GM18951 (cell line): ENCODE data around the gene ZGLP1.

ENCODE experiments used
- POLR2A ChIP-seq: IDR thresholded peaks from 4 replicates; pipeline ENCODE4 v1.6.1; 2011; ENCODE audit warnings: mild to moderate bottlenecking; ENCODE audit not compliant: insufficient read length, insufficient read depth; ENCODE audit errors: extremely low read depth
- in situ Hi-C: fragments of 300-500 bp; cut with MboI; formaldehyde crosslinking; loops from one replicate; pipeline ENCODE4 v1.12.0; 2022; ENCODE audit warnings: low sequenced_read_pairs, mixed read lengths, inconsistent platforms; ENCODE audit not compliant: unreplicated experiment

The ZGLP1 gene

DNA sequence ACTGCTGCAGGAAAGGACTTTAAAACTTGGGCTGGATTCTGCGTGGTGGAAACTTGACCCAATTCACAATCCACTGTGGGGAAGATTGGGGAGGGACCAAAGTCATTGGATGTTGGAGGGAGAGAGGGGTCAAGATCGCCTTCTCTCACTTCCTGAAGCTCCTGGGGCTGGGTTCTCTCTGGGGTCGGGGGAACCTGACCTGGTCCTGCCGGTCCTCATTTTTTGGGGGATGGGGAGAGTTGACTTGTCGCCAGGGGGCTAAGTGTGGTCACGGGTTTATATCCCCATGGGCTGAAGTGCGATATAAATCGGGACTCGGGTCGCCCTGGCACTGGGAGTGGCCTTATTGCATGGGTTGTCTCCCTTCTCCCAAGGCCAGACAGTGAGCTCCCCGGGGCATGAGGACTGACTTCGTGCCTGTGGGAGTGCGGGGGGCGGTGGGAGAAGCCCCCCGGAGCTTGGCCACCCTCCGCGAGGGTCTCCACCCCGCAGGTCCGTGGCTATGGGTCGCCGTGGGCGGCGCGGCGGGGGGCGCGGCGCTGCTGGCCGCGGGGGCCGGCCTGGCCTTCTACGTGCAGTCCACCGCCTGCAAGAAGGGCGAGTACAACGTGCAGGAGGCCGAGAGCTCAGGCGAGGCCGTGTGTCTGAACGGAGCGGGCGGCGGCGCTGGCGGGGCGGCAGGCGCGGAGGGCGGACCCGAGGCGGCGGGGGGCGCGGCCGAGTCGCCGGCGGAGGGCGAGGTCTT lies 13.6 kb downstream of the ZGLP1 start:
- TF ChIP-seq POLR2A = no peak

GRCh38 chr19:10295305-10295846 lies 14.2 kb downstream of the ZGLP1 start:
- in situ Hi-C loops = no loop called here

More for the DNA sequence above, 13.6 kb downstream of the ZGLP1 start:
- in situ Hi-C loops = no loop called here

GRCh38 chr19:10294368-10294697 lies 15.3 kb downstream of the ZGLP1 start:
- in situ Hi-C loops = no loop called here

More at GRCh38 chr19:10295305-10295846, 14.2 kb downstream of the ZGLP1 start:
- peak; percentile 47 for TF ChIP-seq POLR2A

GRCh38 chr19:10293637-10294367 lies 15.8 kb downstream of the ZGLP1 start:
- TF ChIP-seq POLR2A = no peak
- in situ Hi-C loops = no loop called here

More at GRCh38 chr19:10294368-10294697, 15.3 kb downstream of the ZGLP1 start:
- TF ChIP-seq POLR2A = no peak

- in situ Hi-C loops = no loop called here
- TF ChIP-seq POLR2A = no peak
Measured at GRCh38 chr19:10292789-10293636, 16.6 kb downstream of the ZGLP1 start.

DNA sequence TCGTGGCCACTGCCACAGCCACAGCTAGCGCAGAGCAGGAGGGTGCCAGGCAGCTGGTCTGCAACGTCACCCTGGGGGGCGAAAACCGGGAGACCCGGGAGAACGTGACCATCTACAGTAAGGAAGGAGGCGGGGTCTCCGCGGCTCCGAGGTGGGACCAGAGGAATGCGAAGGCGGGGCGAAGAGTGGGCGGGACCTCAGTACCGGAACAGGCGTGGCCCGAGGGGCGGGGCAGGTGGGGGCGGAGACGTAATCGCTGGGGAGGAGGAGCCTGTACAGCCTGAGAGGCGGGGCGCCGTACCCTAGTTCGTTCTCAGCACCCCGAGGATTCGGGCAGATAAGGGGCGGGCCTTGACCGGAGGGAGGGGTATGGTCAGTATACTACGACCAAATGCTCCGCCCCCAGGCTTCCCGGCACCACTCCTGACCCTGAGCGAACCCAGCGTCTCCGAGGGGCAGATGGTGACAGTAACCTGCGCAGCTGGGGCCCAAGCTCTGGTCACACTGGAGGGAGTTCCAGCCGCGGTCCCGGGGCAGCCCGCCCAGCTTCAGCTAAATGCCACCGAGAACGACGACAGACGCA lies 17.3 kb downstream of the ZGLP1 start:
- in situ Hi-C loops = no loop called here
- TF ChIP-seq POLR2A = no peak

DNA sequence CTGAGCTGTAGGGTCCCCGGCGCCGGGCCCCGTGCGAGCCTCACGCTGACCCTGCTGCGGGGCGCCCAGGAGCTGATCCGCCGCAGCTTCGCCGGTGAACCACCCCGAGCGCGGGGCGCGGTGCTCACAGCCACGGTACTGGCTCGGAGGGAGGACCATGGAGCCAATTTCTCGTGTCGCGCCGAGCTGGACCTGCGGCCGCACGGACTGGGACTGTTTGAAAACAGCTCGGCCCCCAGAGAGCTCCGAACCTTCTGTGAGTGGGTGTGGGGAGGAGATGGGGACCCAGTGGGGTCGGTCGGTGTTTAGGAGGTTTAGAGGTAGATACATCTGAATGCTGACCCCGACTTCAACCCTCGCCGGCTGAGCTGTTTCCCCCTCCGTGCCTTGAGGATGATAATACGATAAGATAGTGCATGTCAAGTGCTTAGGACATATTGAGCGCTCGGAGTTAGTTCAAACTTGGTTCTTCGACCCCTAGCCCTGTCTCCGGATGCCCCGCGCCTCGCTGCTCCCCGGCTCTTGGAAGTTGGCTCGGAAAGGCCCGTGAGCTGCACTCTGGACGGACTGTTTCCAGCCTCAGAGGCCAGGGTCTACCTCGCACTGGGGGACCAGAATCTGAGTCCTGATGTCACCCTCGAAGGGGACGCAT lies 17.9 kb downstream of the ZGLP1 start:
- in situ Hi-C loops = no loop called here
- TF ChIP-seq POLR2A = no peak

DNA sequence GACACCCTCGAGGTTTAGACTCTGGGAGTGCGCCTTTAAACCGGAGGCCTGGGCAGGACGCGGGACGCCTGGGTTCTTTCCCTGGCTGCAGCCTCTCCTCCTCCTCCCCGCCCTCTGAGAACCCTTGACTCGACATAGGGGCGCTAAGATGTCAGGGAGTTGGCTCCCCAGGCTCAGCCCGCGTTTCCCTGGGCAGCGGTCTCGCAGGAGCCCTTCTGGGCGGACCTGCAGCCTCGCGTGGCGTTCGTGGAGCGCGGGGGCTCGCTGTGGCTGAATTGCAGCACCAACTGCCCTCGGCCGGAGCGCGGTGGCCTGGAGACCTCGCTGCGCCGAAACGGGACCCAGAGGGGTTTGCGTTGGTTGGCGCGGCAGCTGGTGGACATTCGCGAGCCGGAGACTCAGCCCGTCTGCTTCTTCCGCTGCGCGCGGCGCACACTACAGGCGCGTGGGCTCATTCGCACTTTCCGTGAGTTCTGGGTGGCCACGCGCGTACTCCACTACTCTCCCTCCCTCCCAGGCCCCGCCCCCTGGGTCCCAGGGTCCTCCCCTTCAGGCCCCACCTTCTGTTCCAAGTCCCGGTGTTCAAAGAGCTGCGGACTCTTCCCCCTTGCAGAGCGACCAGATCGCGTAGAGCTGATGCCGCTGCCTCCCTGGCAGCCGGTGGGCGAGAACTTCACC lies 18.6 kb downstream of the ZGLP1 start:
- in situ Hi-C loops = no loop called here
- TF ChIP-seq POLR2A = no peak

DNA sequence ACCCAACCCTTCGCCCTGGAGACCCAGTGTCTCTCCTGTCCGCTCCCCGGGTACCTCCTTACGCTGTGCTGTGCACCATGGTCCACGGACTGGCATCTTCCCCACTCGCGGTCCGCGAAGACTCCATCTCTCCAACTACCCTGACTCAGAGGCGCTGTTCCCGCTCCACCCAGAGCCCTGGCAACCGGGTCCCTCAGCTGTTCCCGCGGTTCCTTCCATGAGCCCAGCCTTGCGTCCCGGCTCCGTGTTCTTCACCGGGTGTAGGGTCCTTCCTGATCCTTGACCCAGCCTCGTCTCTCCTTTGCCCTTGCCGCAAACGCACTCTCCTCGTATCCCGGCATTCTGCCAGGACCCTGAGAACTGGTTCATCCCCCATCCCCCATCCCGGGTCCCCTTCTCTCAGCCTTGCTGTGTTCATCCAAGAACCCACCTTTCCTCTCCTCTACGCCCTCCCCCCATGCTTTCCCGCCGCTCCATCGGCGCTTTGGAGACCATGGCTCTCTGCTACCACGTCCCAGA lies 19.2 kb downstream of the ZGLP1 start:
- in situ Hi-C loops = no loop called here
- TF ChIP-seq POLR2A = no peak

- in situ Hi-C loops = no loop called here
- TF ChIP-seq POLR2A = no peak
Measured at GRCh38 chr19:10289836-10290356, 19.7 kb downstream of the ZGLP1 start, which contains the start of gene ICAM5. TSS of gene ICAM5 (plus strand) at chr19:10289952. CDS start at chr19:10290044, 92 bp downstream.

- in situ Hi-C loops = no loop called here
- TF ChIP-seq POLR2A = peak; percentile 36
Measured at GRCh38 chr19:10289167-10289835, 20.3 kb downstream of the ZGLP1 start.
